Amniotic epithelial cell (primary cell): ENCODE results near the gene ZFPM1.
"Not testable (repeated sequence)": the region's sequence is repeated elsewhere in the genome, so short reads cannot be mapped to it uniquely, and the experiment has no call there.

ENCODE experiments used
- DNase-seq: peaks from one replicate; pipeline ENCODE4 v3.0.0-alpha.2; 2010; ENCODE audit warnings: low read depth

The ZFPM1 gene

GRCh38 chr16:88464447-88465318, 11.6 kb downstream of the ZFPM1 start:
- DNase-seq = peak; percentile 98

GRCh38 chr16:88465387-88465983, 12.4 kb downstream of the ZFPM1 start:
- no peak for DNase-seq

- DNase-seq = no peak
Measured at GRCh38 chr16:88466175-88466862, 13.2 kb downstream of the ZFPM1 start.

GRCh38 chr16:88466949-88467348, 13.9 kb downstream of the ZFPM1 start:
- no peak for DNase-seq

GRCh38 chr16:88467541-88467944, 14.5 kb downstream of the ZFPM1 start:
- no peak for DNase-seq

- peak; percentile 52 for DNase-seq
Measured at GRCh38 chr16:88468275-88469129, 15.4 kb downstream of the ZFPM1 start.

GRCh38 chr16:88469615-88470395, 16.7 kb downstream of the ZFPM1 start:
- no peak for DNase-seq

GRCh38 chr16:88470396-88470680, 17.3 kb downstream of the ZFPM1 start:
- not testable (repeated sequence) for DNase-seq

- DNase-seq = not testable (repeated sequence)
Measured at GRCh38 chr16:88470696-88471095, 17.6 kb downstream of the ZFPM1 start.

- DNase-seq = no peak
Measured at GRCh38 chr16:88471115-88471514, 18.0 kb downstream of the ZFPM1 start.

GRCh38 chr16:88471575-88471974, 18.5 kb downstream of the ZFPM1 start:
- DNase-seq = peak; percentile 34

GRCh38 chr16:88472069-88472468, 19.0 kb downstream of the ZFPM1 start:
- no peak for DNase-seq

- DNase-seq = no peak
Measured at GRCh38 chr16:88472637-88473205, 19.6 kb downstream of the ZFPM1 start.

- DNase-seq = peak; percentile 50
Measured at GRCh38 chr16:88473666-88474534, 20.8 kb downstream of the ZFPM1 start.

GRCh38 chr16:88475037-88475436, 22.0 kb downstream of the ZFPM1 start:
- DNase-seq = no peak

GRCh38 chr16:88476203-88476602, 23.1 kb downstream of the ZFPM1 start:
- no peak for DNase-seq

GRCh38 chr16:88476817-88477397, 23.8 kb downstream of the ZFPM1 start:
- no peak for DNase-seq

- DNase-seq = no peak
Measured at GRCh38 chr16:88477631-88478519, 24.8 kb downstream of the ZFPM1 start.
